SJSA1 (cell line): ENCODE results near the gene ZNF358. TPM values are rescaled to one million over a fixed set of nuclear protein-coding genes. Genes with fewer than 3 reads are reported as not detected.
A peak's percentile ranks its signal among the peaks of the same experiment; 100 is the strongest.

ENCODE experiments used
- DNase-seq, 2 experiments: peaks; one replicate each; pipeline ENCODE4 v3.0.0-alpha.2; 2015 to 2020; ENCODE audit warnings: low spot score in 2 of 2, low read depth in 1 of 2
- H3K27ac ChIP-seq: fragments of 250-450 bp; sonication (Bioruptor Pico); 2 replicates; pipeline ENCODE4 v1.5.1; 2020; ENCODE audit warnings: mild to moderate bottlenecking, moderate library complexity
- H3K27me3 ChIP-seq: fragments of 250-450 bp; sonication (Bioruptor Pico); replicated peaks from 2 replicates; pipeline ENCODE4 v1.5.1; 2020; ENCODE audit warnings: mild to moderate bottlenecking, moderate library complexity
- H3K36me3 ChIP-seq: fragments of 250-450 bp; sonication (Bioruptor Pico); 2 replicates; pipeline ENCODE4 v1.5.1; 2020; ENCODE audit warnings: mild to moderate bottlenecking
- H3K4me1 ChIP-seq: fragments of 250-450 bp; sonication (Bioruptor Pico); replicated peaks from 2 replicates; pipeline ENCODE4 v1.6.1; 2021; ENCODE audit warnings: mild to moderate bottlenecking
- H3K4me3 ChIP-seq: fragments of 250-450 bp; sonication (Bioruptor Pico); 2 replicates; pipeline ENCODE4 v1.5.1; 2020; ENCODE audit warnings: mild to moderate bottlenecking
- H3K9me3 ChIP-seq: fragments of 250-450 bp; sonication (Bioruptor Pico); replicated peaks from 2 replicates; pipeline ENCODE4 v1.5.1; 2020; ENCODE audit warnings: mild to moderate bottlenecking
- total RNA-seq: library from RNA; depleted of rRNA; stranded (reverse); fragments of >200 nt; shearing (Covaris generic); gene quantifications from 2 replicates; pipeline ENCODE4 v1.2.3, GENCODE V29; 2014

ZNF358 gene
- total RNA-seq, 1 experiment from 2014 or later, result 33.7 TPM

GRCh38 chr19:7502552-7502951 is 13.4 kb upstream of the ZNF358 start:
- DNase-seq, result no peak
- Histone ChIP-seq H3K4me1 (peaks cover 7% of the 10 kb centered on the region), H3K9me3 (peaks cover 6% of the 10 kb centered on the region; the same call in 1 of the 2 replicates), H3K27ac (no peak overlapping the region), H3K27me3 (peaks cover 30% of the 10 kb centered on the region), H3K4me3 (no peak overlapping the region), H3K36me3 (no peaks in the 10 kb centered on the region)

- DNase-seq, result no peak
- no peak overlapping the region for H3K27ac ChIP-seq
Observed at GRCh38 chr19:7504684-7505083, 11.2 kb upstream of the ZNF358 start.

GRCh38 chr19:7505288-7505681 is 10.6 kb upstream of the ZNF358 start:
- Histone ChIP-seq H3K27ac (no peak overlapping the region), H3K4me1 (peaks cover 11% of the 10 kb centered on the region)

More at GRCh38 chr19:7504684-7505083, 11.2 kb upstream of the ZNF358 start:
- Histone ChIP-seq H3K4me1 (peaks cover 11% of the 10 kb centered on the region), H3K36me3 (no peaks in the 10 kb centered on the region), H3K9me3 (peaks cover 6% of the 10 kb centered on the region; the same call in 1 of the 2 replicates), H3K4me3 (no peak overlapping the region), H3K27me3 (peaks cover 28% of the 10 kb centered on the region)

GRCh38 chr19:7505682-7506384 is 10.1 kb upstream of the ZNF358 start:
- no peak for DNase-seq
- Histone ChIP-seq H3K27ac (no peak overlapping the region), H3K27me3 (peaks cover 18% of the 10 kb centered on the region)

More at GRCh38 chr19:7505288-7505681, 10.6 kb upstream of the ZNF358 start:
- H3K9me3 ChIP-seq, result peaks cover 8% of the 10 kb centered on the region; the same call in 1 of the 2 replicates
- peaks cover 24% of the 10 kb centered on the region for H3K27me3 ChIP-seq
- H3K36me3 ChIP-seq, result no peaks in the 10 kb centered on the region
- H3K4me3 ChIP-seq, result no peak overlapping the region
- no peak for DNase-seq

GRCh38 chr19:7506385-7507328 is 9.2 kb upstream of the ZNF358 start:
- 0 out of 2 replicates have a peak, but pooled peaks cover 2% of the 10 kb centered on the region for H3K9me3 ChIP-seq
- 0 out of 2 replicates have a peak, but pooled peaks cover 4% of the 10 kb centered on the region for H3K4me1 ChIP-seq
- peak; percentile 57 to 80 for DNase-seq
- H3K4me3 ChIP-seq, result no peak overlapping the region
- peaks cover 10% of the 10 kb centered on the region for H3K27me3 ChIP-seq
- H3K27ac ChIP-seq, result no peak overlapping the region
- no peaks in the 10 kb centered on the region for H3K36me3 ChIP-seq

More at GRCh38 chr19:7505682-7506384, 10.1 kb upstream of the ZNF358 start:
- peaks cover 5% of the 10 kb centered on the region; the same call in 1 of the 2 replicates for H3K9me3 ChIP-seq
- no peak overlapping the region for H3K4me3 ChIP-seq
- peaks cover 9% of the 10 kb centered on the region for H3K4me1 ChIP-seq
- H3K36me3 ChIP-seq, result no peaks in the 10 kb centered on the region

- H3K4me1 ChIP-seq, result 0 out of 2 replicates have a peak, but pooled peaks cover 4% of the 10 kb centered on the region
Observed at GRCh38 chr19:7507884-7508283, 8.0 kb upstream of the ZNF358 start.

GRCh38 chr19:7509625-7510024 is 6.3 kb upstream of the ZNF358 start:
- Histone ChIP-seq H3K4me3 (no peak overlapping the region), H3K36me3 (no peaks in the 10 kb centered on the region), H3K27ac (no peak overlapping the region), H3K9me3 (0 out of 2 replicates have a peak, but pooled peaks cover 2% of the 10 kb centered on the region), H3K4me1 (peaks cover 10% of the 10 kb centered on the region), H3K27me3 (no peaks in the 10 kb centered on the region; the same call in 1 of the 2 replicates)
- no peak for DNase-seq

More at GRCh38 chr19:7507884-7508283, 8.0 kb upstream of the ZNF358 start:
- 0 out of 2 replicates have a peak, but pooled peaks cover 2% of the 10 kb centered on the region for H3K9me3 ChIP-seq
- no peak overlapping the region for H3K27ac ChIP-seq
- H3K36me3 ChIP-seq, result no peaks in the 10 kb centered on the region
- peak; percentile 49 to 90 for DNase-seq
- peaks cover 2% of the 10 kb centered on the region; the same call in 1 of the 2 replicates for H3K27me3 ChIP-seq
- no peak overlapping the region for H3K4me3 ChIP-seq

- no peak for DNase-seq
- peaks cover 31% of the 10 kb centered on the region for H3K4me1 ChIP-seq
- no peak overlapping the region for H3K27ac ChIP-seq
- 0 out of 2 replicates have a peak, but pooled peaks cover 2% of the 10 kb centered on the region for H3K9me3 ChIP-seq
- no peak overlapping the region for H3K4me3 ChIP-seq
- H3K27me3 ChIP-seq, result no peaks in the 10 kb centered on the region; the same call in 1 of the 2 replicates
- no peaks in the 10 kb centered on the region for H3K36me3 ChIP-seq
Observed at GRCh38 chr19:7512400-7512851, 3.5 kb upstream of the ZNF358 start.

- H3K4me1 ChIP-seq, result peaks cover 27% of the 10 kb centered on the region
- H3K27me3 ChIP-seq, result no peaks in the 10 kb centered on the region; the same call in 1 of the 2 replicates
- H3K9me3 ChIP-seq, result 0 out of 2 replicates have a peak, but pooled peaks cover 2% of the 10 kb centered on the region
- no peak overlapping the region for H3K27ac ChIP-seq
- DNase-seq, result no peak
- no peaks in the 10 kb centered on the region for H3K36me3 ChIP-seq
- no peak overlapping the region for H3K4me3 ChIP-seq
Observed at GRCh38 chr19:7513809-7514642, 1.9 kb upstream of the ZNF358 start.

GRCh38 chr19:7515110-7515644 is 726 bp upstream of the ZNF358 start:
- no peaks in the 10 kb centered on the region for H3K27me3 ChIP-seq
- peak; percentile 77 to 84 for DNase-seq
- peak overlapping the region; percentile 19 for H3K27ac ChIP-seq
- H3K4me1 ChIP-seq, result peaks cover 27% of the 10 kb centered on the region
- H3K9me3 ChIP-seq, result 0 out of 2 replicates have a peak, but pooled peaks cover under 1% of the 10 kb centered on the region
- peak overlapping the region; percentile 50 for H3K4me3 ChIP-seq
- H3K36me3 ChIP-seq, result no peaks in the 10 kb centered on the region; the same call in 1 of the 2 replicates

GRCh38 chr19:7516333-7516732 is 430 bp downstream of the ZNF358 start:
- DNase-seq, result no peak
- peak overlapping the region; percentile 50 for H3K4me3 ChIP-seq
- H3K27ac ChIP-seq, result 0 out of 2 replicates have a peak overlapping the region, but pooled peaks have one; percentile 15

GRCh38 chr19:7516878-7517277 is 975 bp downstream of the ZNF358 start:
- Histone ChIP-seq H3K4me1 (peaks cover 28% of the 10 kb centered on the region), H3K27me3 (no peaks in the 10 kb centered on the region), H3K4me3 (peak overlapping the region; percentile 50), H3K27ac (no peak overlapping the region), H3K9me3 (no peaks in the 10 kb centered on the region), H3K36me3 (no peaks in the 10 kb centered on the region; the same call in 1 of the 2 replicates)
- no peak for DNase-seq

More at GRCh38 chr19:7516333-7516732, 430 bp downstream of the ZNF358 start:
- Histone ChIP-seq H3K9me3 (no peaks in the 10 kb centered on the region), H3K36me3 (no peaks in the 10 kb centered on the region; the same call in 1 of the 2 replicates), H3K27me3 (no peaks in the 10 kb centered on the region), H3K4me1 (peaks cover 27% of the 10 kb centered on the region)
